ENCODE measurements around the gene EXOC4.

DNA sequence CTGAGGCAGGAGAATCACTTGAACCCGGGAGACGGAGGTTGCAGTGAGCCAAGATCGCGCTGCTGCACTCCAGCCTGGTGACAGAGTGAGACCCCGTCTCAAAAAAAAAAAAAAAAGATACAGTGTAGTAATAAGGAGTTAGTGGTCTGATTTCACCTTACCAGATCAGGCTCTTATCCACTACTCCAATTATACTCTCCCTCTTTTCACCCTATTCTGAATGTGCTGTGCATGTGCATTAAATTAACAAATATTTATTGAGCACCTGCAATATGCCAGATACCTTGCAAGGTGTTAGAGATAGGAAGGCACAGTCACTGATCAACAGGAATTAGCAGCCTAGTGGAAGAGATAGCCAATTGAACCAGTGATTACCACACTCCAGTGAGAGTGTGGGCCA is 632.3 kb downstream of the EXOC4 start:
- TF ChIP-seq GATA1 (IDR thresholded peaks at IDR 0.05; ENCODE audit: low read depth, low read length) = no peak
- TF ChIP-seq POLR2A (IDR thresholded peaks at IDR 0.05; ENCODE audit: low read length) = no peak

Measured in erythroblast (primary cell).